Measurements from ENCODE around the gene BCL2. TPM values are rescaled to one million over a fixed set of nuclear protein-coding genes. Genes with fewer than 3 reads are reported as not detected.

The BCL2 gene
- total RNA-seq, 4 donors from 2014 or later, result 10.7 to 37.3 (median 24.2) TPM

DNA sequence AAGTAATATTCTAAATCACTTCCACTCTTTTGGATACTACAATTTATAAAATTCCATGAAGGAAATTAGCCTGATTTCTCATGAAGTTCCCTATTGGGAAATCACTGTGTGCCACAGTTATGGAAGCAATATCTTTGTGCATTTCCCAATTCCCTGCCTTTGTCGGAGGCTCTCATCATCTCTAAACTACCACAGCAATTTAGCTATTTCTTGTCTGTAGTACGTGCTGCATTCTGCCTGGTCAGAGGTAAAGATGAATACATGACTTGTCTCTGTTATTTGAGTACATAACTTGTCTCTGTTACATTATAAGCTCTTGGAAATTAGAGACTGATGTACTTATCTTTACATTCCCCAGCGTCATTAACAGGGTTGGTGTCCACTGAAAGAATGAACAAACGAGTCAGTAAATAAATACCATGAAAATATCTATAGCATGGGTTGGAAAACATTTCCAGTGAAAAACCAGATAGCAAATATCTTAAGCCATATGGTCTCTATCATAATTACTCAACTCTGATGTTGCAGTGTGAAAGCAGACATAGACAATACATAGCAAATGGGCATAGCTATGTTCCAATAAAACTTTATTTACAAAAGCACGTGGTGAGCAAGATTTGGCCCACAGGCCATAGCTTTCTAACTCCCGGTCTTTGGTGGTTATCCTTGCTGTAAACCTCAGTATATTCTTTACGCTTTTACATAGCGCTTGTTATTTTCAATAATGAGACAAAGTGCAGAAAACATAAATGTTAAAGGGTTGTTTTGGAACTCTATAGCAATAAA lies 78.8 kb downstream of the BCL2 start:
- TF ChIP-seq POLR2AphosphoS5 (IDR thresholded peaks at IDR 0.05), result peak in 1 of 3 donors; percentile 50
- TF ChIP-seq, protein P1, sequence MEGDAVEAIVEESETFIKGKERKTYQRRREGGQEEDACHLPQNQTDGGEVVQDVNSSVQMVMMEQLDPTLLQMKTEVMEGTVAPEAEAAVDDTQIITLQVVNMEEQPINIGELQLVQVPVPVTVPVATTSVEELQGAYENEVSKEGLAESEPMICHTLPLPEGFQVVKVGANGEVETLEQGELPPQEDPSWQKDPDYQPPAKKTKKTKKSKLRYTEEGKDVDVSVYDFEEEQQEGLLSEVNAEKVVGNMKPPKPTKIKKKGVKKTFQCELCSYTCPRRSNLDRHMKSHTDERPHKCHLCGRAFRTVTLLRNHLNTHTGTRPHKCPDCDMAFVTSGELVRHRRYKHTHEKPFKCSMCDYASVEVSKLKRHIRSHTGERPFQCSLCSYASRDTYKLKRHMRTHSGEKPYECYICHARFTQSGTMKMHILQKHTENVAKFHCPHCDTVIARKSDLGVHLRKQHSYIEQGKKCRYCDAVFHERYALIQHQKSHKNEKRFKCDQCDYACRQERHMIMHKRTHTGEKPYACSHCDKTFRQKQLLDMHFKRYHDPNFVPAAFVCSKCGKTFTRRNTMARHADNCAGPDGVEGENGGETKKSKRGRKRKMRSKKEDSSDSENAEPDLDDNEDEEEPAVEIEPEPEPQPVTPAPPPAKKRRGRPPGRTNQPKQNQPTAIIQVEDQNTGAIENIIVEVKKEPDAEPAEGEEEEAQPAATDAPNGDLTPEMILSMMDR (IDR thresholded peaks at IDR 0.05), result no peak
- no peak overlapping the region for H3K4me3 ChIP-seq
- 85% methylated on average over 8 of the region's 8 CpGs for WGBS
- no peak overlapping the region for H3K27ac ChIP-seq
- no peaks in the 10 kb centered on the region for H3K36me3 ChIP-seq
- peaks cover 32% of the 10 kb centered on the region for H3K4me1 ChIP-seq
- no peaks in the 10 kb centered on the region for H3K27me3 ChIP-seq
- no peaks in the 10 kb centered on the region for H3K9me3 ChIP-seq
- no peak for DNase-seq (ENCODE audit: low spot score in 2 of 2)

DNA sequence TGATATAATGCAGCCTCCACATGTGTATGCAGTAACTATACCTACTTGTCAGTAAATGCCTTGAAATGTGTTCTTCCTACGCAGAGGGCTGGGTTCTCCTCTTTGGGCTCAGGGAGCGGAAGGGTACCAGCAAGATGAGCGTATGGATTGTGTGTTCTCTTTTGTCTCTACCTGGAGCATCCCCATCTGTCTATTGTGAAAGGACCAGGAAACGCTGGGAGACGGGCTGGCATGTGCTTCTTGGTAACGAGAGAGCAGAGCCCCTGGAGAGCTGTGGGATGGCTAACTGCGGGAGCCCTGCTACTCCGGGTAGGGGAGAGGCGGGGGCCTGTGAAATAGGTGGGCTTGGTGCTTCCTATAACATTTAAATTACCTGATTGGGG lies 80.9 kb downstream of the BCL2 start:
- Histone ChIP-seq H3K4me1 (peaks cover 26% of the 10 kb centered on the region), H3K9me3 (no peaks in the 10 kb centered on the region), H3K27ac (peak overlapping the region; percentile 86), H3K4me3 (peak overlapping the region; percentile 1), H3K27me3 (no peaks in the 10 kb centered on the region), H3K36me3 (no peaks in the 10 kb centered on the region)
- WGBS, result 78% methylated on average over 8 of the region's 9 CpGs
- no peak for TF ChIP-seq EP300 (IDR thresholded peaks at IDR 0.05)
- no peak for TF ChIP-seq POLR2AphosphoS5 (IDR thresholded peaks at IDR 0.05)
- no peak for TF ChIP-seq POLR2A (IDR thresholded peaks at IDR 0.05)
- TF ChIP-seq, protein P1 (IDR thresholded peaks at IDR 0.05), result no peak
- DNase-seq (ENCODE audit: low spot score in 2 of 2), result no peak

DNA sequence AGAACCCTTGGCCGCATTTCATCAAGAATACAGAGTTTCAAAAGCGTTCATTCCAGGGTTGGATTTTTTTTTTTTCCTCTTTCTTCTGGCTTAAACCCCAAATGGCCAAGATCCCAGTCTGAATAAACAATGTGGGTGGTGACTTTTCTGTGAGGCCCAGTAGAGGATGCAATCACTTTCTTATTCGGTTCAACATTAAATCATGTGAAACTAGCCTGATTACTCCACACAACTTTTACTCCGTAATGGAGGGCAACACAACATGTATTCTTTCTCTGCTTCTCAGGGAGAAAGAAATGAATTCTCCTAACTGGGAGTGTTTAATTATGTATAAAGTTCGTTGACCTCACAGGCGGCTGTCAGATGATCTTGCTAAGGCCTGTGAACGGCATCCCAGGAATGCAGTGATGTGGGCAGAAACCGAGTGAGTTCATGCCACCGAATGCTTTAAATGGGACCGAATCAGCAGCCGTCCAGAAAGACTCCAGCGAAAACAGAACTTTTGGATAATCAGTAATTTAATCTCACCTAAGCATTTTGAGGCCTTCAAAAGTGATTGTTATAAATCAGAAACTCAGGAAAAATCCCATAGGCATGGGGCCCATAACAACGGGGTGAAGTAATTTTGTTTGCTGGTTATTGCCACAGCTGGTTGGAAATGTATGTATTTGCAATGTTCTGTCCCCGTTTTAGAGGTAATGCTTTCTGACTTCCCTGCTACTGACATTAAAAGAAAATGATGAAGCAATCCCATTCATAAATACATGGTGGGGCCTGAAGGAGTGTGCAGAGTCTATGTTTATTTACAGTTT lies 81.5 kb downstream of the BCL2 start:
- no peak for DNase-seq (ENCODE audit: low spot score in 2 of 2)
- 35% methylated on average over 14 of the region's 14 CpGs for whole genome bisulfite sequencing
- Histone ChIP-seq H3K27me3 (no peaks in the 10 kb centered on the region), H3K27ac (peak overlapping the region; percentile 86), H3K4me1 (peaks cover 26% of the 10 kb centered on the region), H3K9me3 (no peaks in the 10 kb centered on the region), H3K36me3 (no peaks in the 10 kb centered on the region), H3K4me3 (peak overlapping the region; percentile 1)
- TF ChIP-seq, protein P1 (IDR thresholded peaks at IDR 0.05), result no peak
- no peak for TF ChIP-seq POLR2AphosphoS5 (IDR thresholded peaks at IDR 0.05)
- no peak for TF ChIP-seq EP300 (IDR thresholded peaks at IDR 0.05)
- TF ChIP-seq POLR2A (IDR thresholded peaks at IDR 0.05), result peak in 1 of 2 donors; percentile 12

DNA sequence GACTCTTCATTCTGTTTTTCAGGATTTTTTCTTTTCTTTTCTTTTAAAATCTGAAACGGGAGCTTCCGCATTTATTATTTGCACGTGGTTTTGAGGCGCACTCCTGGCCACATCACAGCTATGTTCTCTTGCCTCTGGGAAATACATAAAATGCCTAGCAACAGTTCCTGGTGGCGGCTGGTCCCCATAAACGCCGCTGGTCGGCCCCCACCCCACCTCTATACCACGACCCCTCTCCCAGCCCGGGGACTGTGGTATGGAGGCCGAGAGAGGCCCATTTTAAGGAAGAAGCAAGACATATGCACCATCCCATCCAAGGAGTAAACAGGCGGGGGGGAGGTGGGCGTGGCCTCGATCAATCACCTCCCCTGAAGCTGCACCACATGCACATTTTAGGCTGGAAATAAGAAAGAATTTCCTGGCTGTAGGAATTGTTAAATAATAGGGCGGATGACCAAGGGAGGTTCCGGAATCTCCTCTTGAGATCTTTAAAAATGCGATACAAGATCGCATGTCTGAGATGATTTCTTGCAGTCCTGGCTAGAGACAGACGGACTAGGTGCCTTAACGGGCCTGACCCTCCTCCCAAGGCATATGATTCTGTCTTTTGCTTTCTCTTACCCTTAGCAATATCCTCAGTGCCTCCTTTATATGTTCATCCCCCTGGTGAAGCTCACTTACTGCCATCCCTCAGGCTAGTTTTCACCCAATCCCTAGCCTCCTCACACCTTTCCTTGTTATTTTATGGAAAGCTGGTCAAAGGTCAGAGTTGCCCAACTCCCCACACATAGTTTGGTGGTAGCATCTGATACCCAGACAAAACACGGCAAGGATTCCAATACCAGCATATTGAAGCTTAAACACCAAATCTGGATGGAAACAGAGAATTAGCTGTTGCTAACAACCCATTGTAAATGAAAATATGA lies 82.4 kb downstream of the BCL2 start:
- 60% methylated on average over 21 of the region's 21 CpGs for WGBS
- Histone ChIP-seq H3K9me3 (no peaks in the 10 kb centered on the region), H3K27ac (peak overlapping the region; percentile 86), H3K4me1 (peaks cover 26% of the 10 kb centered on the region), H3K4me3 (no peak overlapping the region), H3K27me3 (no peaks in the 10 kb centered on the region), H3K36me3 (no peaks in the 10 kb centered on the region)
- peak in 1 of 2 donors; percentile 73 for DNase-seq (ENCODE audit: low spot score in 2 of 2)
- no peak for TF ChIP-seq EP300 (IDR thresholded peaks at IDR 0.05)
- TF ChIP-seq POLR2AphosphoS5 (IDR thresholded peaks at IDR 0.05), result no peak
- TF ChIP-seq, protein P1 (IDR thresholded peaks at IDR 0.05), result no peak
- TF ChIP-seq POLR2A (IDR thresholded peaks at IDR 0.05), result no peak
